ENCODE data around the gene KCNA10.

- TF ChIP-seq CTCF (IDR thresholded peaks at IDR 0.05; ENCODE audit: insufficient read depth, low read length): no peak
- TF ChIP-seq POLR2AphosphoS5 (IDR thresholded peaks at IDR 0.05; ENCODE audit: low read depth): no peak
- TF ChIP-seq REST (IDR thresholded peaks at IDR 0.05; ENCODE audit: insufficient replicate concordance, low read depth): no peak
- TF ChIP-seq SPI1 (IDR thresholded peaks at IDR 0.05; ENCODE audit: borderline replicate concordance, low read depth): no peak
Observed at GRCh38 chr1:110526201-110526780, 7.3 kb upstream of the KCNA10 start.

All from HL-60 (cell line).